CD4-positive, alpha-beta T cell (primary cell): ENCODE results near the gene ZMYM2. TPM values are rescaled to one million over a fixed set of nuclear protein-coding genes. Genes with fewer than 3 reads are reported as not detected.

Source experiments
- ATAC-seq: fragments of 200-7000 bp; cut with Tn5 transposase; one replicate; pipeline ENCODE4 v1.10.0; 2022; ENCODE audit warnings: mild to moderate bottlenecking; ENCODE audit not compliant: poor library complexity
- CTCF ChIA-PET: fragments of 350-600 bp; sonication (Branson Sonifier 250); formaldehyde crosslinking; loops from one replicate; lab custom pipeline; 2021; ENCODE audit warnings: antibody characterized with exemption, inconsistent platforms; lab: Charles Lee
- POLR2A ChIA-PET: fragments of 350-600 bp; sonication (Branson Sonifier 250); formaldehyde crosslinking; loops from one replicate; lab custom pipeline; 2021; ENCODE audit warnings: antibody characterized with exemption, inconsistent platforms; lab: Charles Lee
- DNase-seq, 14 experiments: peaks; one replicate each; pipeline ENCODE4 v3.0.0-alpha.2; 2013 to 2020; ENCODE audit warnings: mixed read lengths in 2 of 14
- H3K27ac ChIP-seq, 2 donors: one replicate each; pipeline versions ENCODE4 v1.5.1 to v1.7.0; 2013; ENCODE audit warnings: low read length in 2 of 2, low read depth in 1 of 2, mild to moderate bottlenecking in 1 of 2
- H3K27me3 ChIP-seq, 2 experiments: 1 replicate in 1 of 2; 2 replicates in 1 of 2; pipeline versions ENCODE4 v1.6.1 to v1.7.0; 2013; ENCODE audit warnings: low read length in 2 of 2, control low read depth in 1 of 2, mild to moderate bottlenecking in 1 of 2, moderate library complexity in 1 of 2; ENCODE audit not compliant: insufficient read depth in 2 of 2, control insufficient read depth in 1 of 2
- H3K36me3 ChIP-seq: one replicate; pipeline ENCODE4 v1.6.1; 2013; ENCODE audit warnings: low read length, control low read depth; ENCODE audit not compliant: insufficient read depth
- H3K4me1 ChIP-seq: one replicate; pipeline ENCODE4 v1.6.1; 2013; ENCODE audit warnings: low read length, control low read depth; ENCODE audit not compliant: insufficient read depth
- H3K4me3 ChIP-seq: one replicate; pipeline ENCODE4 v1.5.1; 2013; ENCODE audit warnings: mild to moderate bottlenecking, low read length, moderate library complexity
- H3K9me3 ChIP-seq, 2 experiments: 1 replicate in 1 of 2; 2 replicates in 1 of 2; pipeline versions ENCODE4 v1.6.1 to v1.7.0; 2013; ENCODE audit warnings: low read length in 2 of 2, mild to moderate bottlenecking in 2 of 2, control low read depth in 1 of 2, moderate library complexity in 1 of 2; ENCODE audit not compliant: control insufficient read depth in 1 of 2, insufficient read depth in 1 of 2
- H3K27ac Mint-ChIP-seq: one replicate; pipeline ENCODE4 v1.8.0; 2020; ENCODE audit warnings: mixed read lengths
- H3K27me3 Mint-ChIP-seq: one replicate; pipeline ENCODE4 v1.8.0; 2021; ENCODE audit warnings: mixed read lengths
- H3K36me3 Mint-ChIP-seq: one replicate; pipeline ENCODE4 v1.8.0; 2021; ENCODE audit warnings: low read depth, mixed read lengths
- H3K4me1 Mint-ChIP-seq: one replicate; pipeline ENCODE4 v1.8.0; 2021; ENCODE audit warnings: low read depth, mixed read lengths
- H3K4me3 Mint-ChIP-seq: one replicate; pipeline ENCODE4 v1.8.0; 2020; ENCODE audit warnings: mild to moderate bottlenecking, mixed read lengths
- H3K9me3 Mint-ChIP-seq: one replicate; pipeline ENCODE4 v1.8.0; 2020; ENCODE audit warnings: mixed read lengths
- CTCF ChIP-seq: fragments of 200-600 bp; IDR thresholded peaks from one replicate; pipeline ENCODE4 v1.8.0; 2022; ENCODE audit warnings: antibody characterized with exemption, mild to moderate bottlenecking
- intact Hi-C, 2 experiments: fragments of 100-400 bp; cut with DNase I in 1 of 2; cut with micrococcal nuclease in 1 of 2; formaldehyde crosslinking; loops; one replicate each; pipeline versions ENCODE4 v1.15.1 to v1.9.0; 2023 to 2025; cut with DNase I, micrococcal nuclease
- total RNA-seq, 174 experiments: library from RNA in 2 of 174; stranded (reverse) in 2 of 174; gene quantifications; one replicate each; pipeline ENCODE4 v1.2.3 and lab custom pipeline; 2021 to 2026

ZMYM2 gene
- total RNA-seq, 2 experiments from 2014 or later, result 106 to 110 TPM

- Histone ChIP-seq H3K27ac (no peak overlapping the region), H3K27me3 (no peaks in the 10 kb centered on the region), H3K4me3 (no peak overlapping the region), H3K4me1 (peaks cover 16% of the 10 kb centered on the region), H3K9me3 (peaks cover 12 to 13% of the 10 kb centered on the region in 2 experiments), H3K36me3 (peaks cover 32% of the 10 kb centered on the region)
- no peak overlapping the region for H3K4me3 Mint-ChIP-seq
- H3K4me1 Mint-ChIP-seq, result peaks cover 50% of the 10 kb centered on the region
- no peaks in the 10 kb centered on the region for H3K27me3 Mint-ChIP-seq
- POLR2A ChIA-PET, result no interaction called here
- no peak for DNase-seq
- peaks cover 10% of the 10 kb centered on the region for H3K9me3 Mint-ChIP-seq
- no peak overlapping the region for H3K27ac Mint-ChIP-seq
- intact Hi-C loops, result no loop called here
- no peak for ATAC-seq
- CTCF ChIA-PET, result interaction anchor here (0.7 kb wide), 1 partner anchor 9 kb away, joined by 3 read pairs; no protein-coding TSS in a partner anchor
- no peak for TF ChIP-seq CTCF
- peaks cover 73% of the 10 kb centered on the region for H3K36me3 Mint-ChIP-seq
These were observed 23.2 kb downstream of the ZMYM2 start for GRCh38 chr13:19981685-19982238.

- Mint-ChIP-seq H3K9me3 (peaks cover 10% of the 10 kb centered on the region), H3K27me3 (no peaks in the 10 kb centered on the region), H3K4me3 (no peak overlapping the region), H3K36me3 (peaks cover 65% of the 10 kb centered on the region), H3K27ac (no peak overlapping the region), H3K4me1 (peaks cover 47% of the 10 kb centered on the region)
- Histone ChIP-seq H3K27me3 (no peaks in the 10 kb centered on the region), H3K4me1 (peaks cover 16% of the 10 kb centered on the region), H3K27ac (no peak overlapping the region), H3K4me3 (no peak overlapping the region), H3K9me3 (peaks cover 9 to 12% of the 10 kb centered on the region in 2 experiments), H3K36me3 (peaks cover 35% of the 10 kb centered on the region)
- intact Hi-C loops, result no loop called here
- POLR2A ChIA-PET, result no interaction called here
- no peak for ATAC-seq
- TF ChIP-seq CTCF, result no peak
- no peak for DNase-seq
- CTCF ChIA-PET, result no interaction called here
These were observed 24.0 kb downstream of the ZMYM2 start for GRCh38 chr13:19982447-19983043.

GRCh38 chr13:19984430-19985218 is 26.1 kb downstream of the ZMYM2 start:
- peak; percentile 74 for ATAC-seq
- ChIA-PET POLR2A (interaction anchor here (1.0 to 1.3 kb wide), 2 partner anchors 12 to 27 kb away, joined by 3 read pairs; no protein-coding TSS in a partner anchor), CTCF (interaction anchor here (0.6 to 2.8 kb wide), 3 partner anchors 23 to 49 kb away, joined by 3 to 7 read pairs (median 3); no protein-coding TSS in a partner anchor)
- Mint-ChIP-seq H3K27ac (peak overlapping the region; percentile 16), H3K4me3 (no peak overlapping the region), H3K4me1 (peaks cover 49% of the 10 kb centered on the region), H3K36me3 (peaks cover 67% of the 10 kb centered on the region), H3K9me3 (no peaks in the 10 kb centered on the region), H3K27me3 (no peaks in the 10 kb centered on the region)
- Histone ChIP-seq H3K9me3 (no peaks in the 10 kb centered on the region), H3K27me3 (no peaks in the 10 kb centered on the region), H3K4me1 (peaks cover 25% of the 10 kb centered on the region), H3K27ac (no peak overlapping the region), H3K4me3 (no peak overlapping the region), H3K36me3 (peaks cover 22% of the 10 kb centered on the region)
- TF ChIP-seq CTCF, result peak; percentile 37
- peak in 3 of 14 experiments; percentile 30 to 59 (median 57) for DNase-seq
- intact Hi-C loops, result loop anchor here (1.0 to 5.0 kb wide), 2 partner anchors 178 to 179 kb away; partner anchors contain the start of gene GJA3 (in 1 of the 2)
